Ascending aorta (tissue), 2 donors: ENCODE measurements around the gene C1QA. TPM values are rescaled to one million over a fixed set of nuclear protein-coding genes. Genes with fewer than 3 reads are reported as not detected.

Source experiments
- DNase-seq, 2 donors: peaks; one replicate each; pipeline ENCODE4 v3.0.0-alpha.2; 2019; ENCODE audit warnings: low spot score in 2 of 2
- H3K27ac ChIP-seq, 2 donors: fragments of 200-600 bp; sonication (generic); one replicate each; pipeline ENCODE4 v1.5.1; 2016 to 2017; ENCODE audit warnings: mild to moderate bottlenecking in 1 of 2
- H3K27me3 ChIP-seq: fragments of 200-600 bp; sonication (generic); one replicate; pipeline ENCODE4 v1.5.1; 2017
- H3K36me3 ChIP-seq, 2 donors: fragments of 200-600 bp; sonication (generic); one replicate each; pipeline ENCODE4 v1.5.1; 2016
- H3K4me1 ChIP-seq, 2 donors: fragments of 200-600 bp; sonication (generic); one replicate each; pipeline ENCODE4 v1.5.1; 2016 to 2017; ENCODE audit warnings: mild to moderate bottlenecking in 1 of 2
- H3K4me3 ChIP-seq, 2 donors: fragments of 200-600 bp; sonication (generic); one replicate each; pipeline ENCODE4 v1.5.1; 2016 to 2017; ENCODE audit warnings: mild to moderate bottlenecking in 1 of 2
- H3K9me3 ChIP-seq, 2 donors: fragments of 200-600 bp; sonication (generic); one replicate each; pipeline ENCODE4 v1.5.1; 2016
- intact Hi-C: fragments of 100-400 bp; cut with DNase I; formaldehyde crosslinking; loops from one replicate; pipeline ENCODE4 v1.15.1; 2023
- total RNA-seq: library from RNA; depleted of rRNA; stranded (reverse); fragments of >200 nt; gene quantifications from one replicate; pipeline ENCODE4 v1.1.0, GENCODE V29; 2016
- TF ChIP-seq, protein P1 (sequence below), 3 experiments: fragments of 200-600 bp in 2 of 3; fragments of 450-650 bp in 1 of 3; sonication (generic) in 2 of 3; IDR thresholded peaks; one replicate each; pipeline ENCODE4 v1.5.1; 2016 to 2019; ENCODE audit warnings: antibody characterized with exemption in 3 of 3, mild to moderate bottlenecking in 1 of 3, moderate library complexity in 1 of 3

The C1QA gene
- total RNA-seq, 1 donor from 2014 or later, result 202 TPM

GRCh38 chr1:22658385-22659163, 22.1 kb downstream of the C1QA start:
- no peaks in the 10 kb centered on the region for H3K27me3 ChIP-seq
- no peak overlapping the region for H3K27ac ChIP-seq
- intact Hi-C loops, result no loop called here
- no peaks in the 10 kb centered on the region for H3K36me3 ChIP-seq
- no peaks in the 10 kb centered on the region for H3K4me1 ChIP-seq
- no peak overlapping the region for H3K4me3 ChIP-seq
- DNase-seq, result no peak
- H3K9me3 ChIP-seq, result no peaks in the 10 kb centered on the region
- TF ChIP-seq, protein P1, sequence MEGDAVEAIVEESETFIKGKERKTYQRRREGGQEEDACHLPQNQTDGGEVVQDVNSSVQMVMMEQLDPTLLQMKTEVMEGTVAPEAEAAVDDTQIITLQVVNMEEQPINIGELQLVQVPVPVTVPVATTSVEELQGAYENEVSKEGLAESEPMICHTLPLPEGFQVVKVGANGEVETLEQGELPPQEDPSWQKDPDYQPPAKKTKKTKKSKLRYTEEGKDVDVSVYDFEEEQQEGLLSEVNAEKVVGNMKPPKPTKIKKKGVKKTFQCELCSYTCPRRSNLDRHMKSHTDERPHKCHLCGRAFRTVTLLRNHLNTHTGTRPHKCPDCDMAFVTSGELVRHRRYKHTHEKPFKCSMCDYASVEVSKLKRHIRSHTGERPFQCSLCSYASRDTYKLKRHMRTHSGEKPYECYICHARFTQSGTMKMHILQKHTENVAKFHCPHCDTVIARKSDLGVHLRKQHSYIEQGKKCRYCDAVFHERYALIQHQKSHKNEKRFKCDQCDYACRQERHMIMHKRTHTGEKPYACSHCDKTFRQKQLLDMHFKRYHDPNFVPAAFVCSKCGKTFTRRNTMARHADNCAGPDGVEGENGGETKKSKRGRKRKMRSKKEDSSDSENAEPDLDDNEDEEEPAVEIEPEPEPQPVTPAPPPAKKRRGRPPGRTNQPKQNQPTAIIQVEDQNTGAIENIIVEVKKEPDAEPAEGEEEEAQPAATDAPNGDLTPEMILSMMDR (IDR thresholded peaks at IDR 0.05), result no peak

DNA sequence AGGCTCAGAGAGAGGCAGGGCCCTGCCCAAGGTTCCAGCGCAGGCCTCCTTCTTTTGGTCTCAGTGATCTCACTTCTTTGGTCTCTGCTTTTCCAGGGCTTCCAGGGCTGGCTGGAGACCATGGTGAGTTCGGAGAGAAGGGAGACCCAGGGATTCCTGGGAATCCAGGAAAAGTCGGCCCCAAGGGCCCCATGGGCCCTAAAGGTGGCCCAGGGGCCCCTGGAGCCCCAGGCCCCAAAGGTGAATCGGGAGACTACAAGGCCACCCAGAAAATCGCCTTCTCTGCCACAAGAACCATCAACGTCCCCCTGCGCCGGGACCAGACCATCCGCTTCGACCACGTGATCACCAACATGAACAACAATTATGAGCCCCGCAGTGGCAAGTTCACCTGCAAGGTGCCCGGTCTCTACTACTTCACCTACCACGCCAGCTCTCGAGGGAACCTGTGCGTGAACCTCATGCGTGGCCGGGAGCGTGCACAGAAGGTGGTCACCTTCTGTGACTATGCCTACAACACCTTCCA, 24.4 kb downstream of the C1QA start:
- no peak overlapping the region for H3K27ac ChIP-seq
- intact Hi-C loops, result no loop called here
- no peak for DNase-seq
- no peaks in the 10 kb centered on the region for H3K9me3 ChIP-seq
- TF ChIP-seq, protein P1 (IDR thresholded peaks at IDR 0.05), result no peak
- H3K4me1 ChIP-seq, result no peaks in the 10 kb centered on the region
- H3K36me3 ChIP-seq, result no peaks in the 10 kb centered on the region
- H3K4me3 ChIP-seq, result no peak overlapping the region
- no peaks in the 10 kb centered on the region for H3K27me3 ChIP-seq

DNA sequence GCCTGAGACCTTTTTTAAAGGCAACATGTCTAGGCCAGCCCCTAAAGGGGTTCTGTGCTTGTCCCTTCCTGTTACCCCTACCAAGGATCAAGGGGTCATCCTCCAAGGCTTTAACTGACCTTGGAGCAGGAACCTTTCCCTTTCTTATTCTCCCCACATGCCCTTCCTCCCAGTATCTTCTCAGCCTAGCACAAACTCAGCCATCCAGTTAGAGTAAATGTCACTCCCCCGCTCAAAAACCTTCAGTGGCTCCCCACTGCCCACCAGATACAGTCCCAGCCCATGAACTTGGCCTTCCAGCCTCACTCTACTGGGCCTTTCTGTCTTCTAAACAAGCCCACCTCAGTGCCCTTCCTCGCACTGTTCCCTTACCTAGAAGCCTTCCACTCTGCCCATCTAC, 25.5 kb downstream of the C1QA start:
- DNase-seq, result no peak
- Histone ChIP-seq H3K9me3 (no peaks in the 10 kb centered on the region), H3K4me3 (no peak overlapping the region), H3K27me3 (no peaks in the 10 kb centered on the region), H3K4me1 (no peaks in the 10 kb centered on the region), H3K36me3 (no peaks in the 10 kb centered on the region), H3K27ac (no peak overlapping the region)
- intact Hi-C loops, result no loop called here
- TF ChIP-seq, protein P1 (IDR thresholded peaks at IDR 0.05), result no peak

DNA sequence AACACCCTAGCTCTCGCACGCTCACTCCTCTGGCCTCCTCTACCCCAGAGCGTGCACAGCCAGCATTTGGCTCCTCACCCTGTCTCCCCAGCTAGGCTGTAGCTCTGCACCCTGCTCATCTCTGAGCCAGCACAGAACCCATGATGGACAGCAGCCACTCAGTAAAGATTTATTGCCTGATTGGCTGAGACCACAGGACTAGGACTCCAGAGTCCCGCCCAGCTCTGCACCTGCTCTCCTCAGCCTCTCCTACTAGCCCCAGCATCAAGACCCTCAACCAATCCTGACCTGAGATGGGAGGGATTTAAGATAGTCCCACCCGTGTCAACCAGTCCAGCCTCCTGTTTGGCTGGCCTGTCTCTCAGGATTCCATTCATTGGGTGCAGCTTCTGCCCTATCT, 25.9 kb downstream of the C1QA start:
- Histone ChIP-seq H3K4me1 (no peaks in the 10 kb centered on the region), H3K36me3 (no peaks in the 10 kb centered on the region), H3K4me3 (no peak overlapping the region), H3K27me3 (no peaks in the 10 kb centered on the region), H3K9me3 (no peaks in the 10 kb centered on the region), H3K27ac (no peak overlapping the region)
- TF ChIP-seq, protein P1 (IDR thresholded peaks at IDR 0.05), result no peak
- intact Hi-C loops, result no loop called here
- no peak for DNase-seq

DNA sequence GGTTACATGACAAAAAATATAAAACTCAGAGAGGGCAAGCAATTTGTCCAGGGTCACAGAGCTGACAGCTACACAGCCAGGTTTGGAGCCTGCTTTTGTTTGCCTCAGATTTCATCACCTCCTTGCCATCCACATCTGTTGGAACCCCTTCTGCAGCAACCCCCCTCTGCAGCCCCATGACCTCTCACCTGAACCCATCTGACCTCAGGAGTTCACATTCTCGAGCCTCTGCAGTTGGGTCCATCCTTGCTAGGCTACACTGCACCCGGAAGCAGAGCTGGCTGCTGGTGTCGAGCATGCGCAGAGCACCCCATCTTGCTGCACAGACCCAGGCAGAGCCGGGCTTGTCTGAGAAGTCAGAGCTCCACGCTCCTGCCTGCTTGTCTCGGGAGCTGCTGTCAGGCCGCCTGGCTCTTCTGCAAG, 26.6 kb downstream of the C1QA start:
- no peak for DNase-seq
- intact Hi-C loops, result no loop called here
- Histone ChIP-seq H3K4me3 (no peak overlapping the region), H3K4me1 (no peaks in the 10 kb centered on the region), H3K27ac (no peak overlapping the region), H3K27me3 (no peaks in the 10 kb centered on the region), H3K9me3 (no peaks in the 10 kb centered on the region), H3K36me3 (no peaks in the 10 kb centered on the region)
- TF ChIP-seq, protein P1 (IDR thresholded peaks at IDR 0.05), result no peak
